ENCODE data around the gene LAMA3.

LAMA3 gene

DNA sequence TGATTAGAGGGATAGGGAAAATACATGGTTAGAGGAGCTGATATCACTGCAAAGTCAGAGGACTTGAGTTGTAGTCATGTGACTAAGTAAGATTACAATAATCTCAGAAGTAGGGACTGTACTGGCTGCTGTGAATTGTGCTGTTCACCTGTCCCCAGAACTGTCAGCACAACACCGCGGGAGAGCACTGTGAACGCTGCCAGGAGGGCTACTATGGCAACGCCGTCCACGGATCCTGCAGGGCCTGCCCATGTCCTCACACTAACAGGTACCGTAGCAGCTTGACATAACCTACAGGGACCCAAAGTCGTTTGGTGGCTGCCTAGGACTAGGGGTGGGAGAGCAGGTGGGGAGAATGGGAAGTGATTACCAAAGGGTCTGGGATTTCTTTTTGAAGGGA lies 192.5 kb downstream of the LAMA3 start:
- in situ Hi-C loops (cut with HindIII; ENCODE audit: low pct_unique_long_range_greater_than_20kb, low sequenced_read_pairs): no loop called here
- no peak for TF ChIP-seq JUND (IDR thresholded peaks at IDR 0.05; ENCODE audit: low read depth)
- no peak for DNase-seq (ENCODE audit: low read depth in 1 of 2, low spot score in 1 of 2)

DNA sequence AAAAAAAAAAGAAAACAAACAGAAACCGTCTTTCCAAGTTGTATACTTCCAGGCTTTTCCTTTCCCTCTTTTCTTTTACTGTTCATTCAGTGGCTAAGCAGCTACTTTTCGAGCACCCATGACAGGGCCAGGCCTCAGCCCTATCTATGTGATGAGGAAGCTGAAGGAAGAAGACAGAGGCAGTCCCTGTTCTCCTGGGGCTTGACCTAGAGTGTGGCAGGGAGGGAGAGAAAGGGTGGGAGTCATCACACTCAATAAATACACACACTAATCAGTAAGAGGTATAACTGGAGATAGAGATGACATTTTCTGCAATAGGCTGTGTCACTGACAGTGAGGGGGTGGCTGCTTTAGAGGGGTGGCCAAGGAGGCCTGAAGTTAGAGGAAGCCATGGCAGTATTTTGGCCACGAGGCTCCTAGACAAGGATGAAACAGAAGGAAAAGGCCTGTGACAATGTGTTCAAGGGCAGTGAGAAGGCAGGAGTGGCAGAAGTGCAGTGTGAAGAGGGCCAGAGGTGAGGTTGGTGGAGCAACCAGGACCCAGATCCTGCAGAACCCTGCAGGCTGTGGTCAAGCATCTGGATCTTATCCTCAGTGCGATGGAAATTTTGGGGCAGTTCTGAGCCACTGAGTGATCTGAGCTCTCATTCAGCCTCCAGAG lies 193.5 kb downstream of the LAMA3 start:
- no peak for DNase-seq (ENCODE audit: low read depth in 1 of 2, low spot score in 1 of 2)
- no peak for TF ChIP-seq JUND (IDR thresholded peaks at IDR 0.05; ENCODE audit: low read depth)

GRCh38 chr18:23883277-23883790 lies 194.1 kb downstream of the LAMA3 start:
- TF ChIP-seq JUND (IDR thresholded peaks at IDR 0.05; ENCODE audit: low read depth): no peak
- peak in 1 of 2 experiments; percentile 15 for DNase-seq (ENCODE audit: low read depth in 1 of 2, low spot score in 1 of 2)
- in situ Hi-C loops (cut with HindIII; ENCODE audit: low pct_unique_long_range_greater_than_20kb, low sequenced_read_pairs): no loop called here

More for the DNA sequence above, 193.5 kb downstream of the LAMA3 start:
- in situ Hi-C loops (cut with HindIII; ENCODE audit: low pct_unique_long_range_greater_than_20kb, low sequenced_read_pairs): no loop called here

- in situ Hi-C loops (cut with HindIII; ENCODE audit: low pct_unique_long_range_greater_than_20kb, low sequenced_read_pairs): no loop called here
- DNase-seq (ENCODE audit: low read depth in 1 of 2, low spot score in 1 of 2): no peak
- no peak for TF ChIP-seq JUND (IDR thresholded peaks at IDR 0.05; ENCODE audit: low read depth)
Measured at GRCh38 chr18:23884681-23885375, 195.6 kb downstream of the LAMA3 start.

GRCh38 chr18:23885750-23886149 lies 196.5 kb downstream of the LAMA3 start:
- no peak for TF ChIP-seq JUND (IDR thresholded peaks at IDR 0.05; ENCODE audit: low read depth)

GRCh38 chr18:23887035-23887434 lies 197.8 kb downstream of the LAMA3 start:
- no peak for TF ChIP-seq JUND (IDR thresholded peaks at IDR 0.05; ENCODE audit: low read depth)
- no peak for DNase-seq (ENCODE audit: low read depth in 1 of 2, low spot score in 1 of 2)
- in situ Hi-C loops (cut with HindIII; ENCODE audit: low pct_unique_long_range_greater_than_20kb, low sequenced_read_pairs): no loop called here

More at GRCh38 chr18:23885750-23886149, 196.5 kb downstream of the LAMA3 start:
- no peak for DNase-seq (ENCODE audit: low read depth in 1 of 2, low spot score in 1 of 2)
- in situ Hi-C loops (cut with HindIII; ENCODE audit: low pct_unique_long_range_greater_than_20kb, low sequenced_read_pairs): no loop called here

GRCh38 chr18:23887493-23887892 lies 198.2 kb downstream of the LAMA3 start:
- no peak for TF ChIP-seq JUND (IDR thresholded peaks at IDR 0.05; ENCODE audit: low read depth)
- in situ Hi-C loops (cut with HindIII; ENCODE audit: low pct_unique_long_range_greater_than_20kb, low sequenced_read_pairs): no loop called here
- no peak for DNase-seq (ENCODE audit: low read depth in 1 of 2, low spot score in 1 of 2)

- in situ Hi-C loops (cut with HindIII; ENCODE audit: low pct_unique_long_range_greater_than_20kb, low sequenced_read_pairs): no loop called here
- no peak for TF ChIP-seq JUND (IDR thresholded peaks at IDR 0.05; ENCODE audit: low read depth)
- DNase-seq (ENCODE audit: low read depth in 1 of 2, low spot score in 1 of 2): no peak
Measured at GRCh38 chr18:23888881-23889280, 199.6 kb downstream of the LAMA3 start.

DNA sequence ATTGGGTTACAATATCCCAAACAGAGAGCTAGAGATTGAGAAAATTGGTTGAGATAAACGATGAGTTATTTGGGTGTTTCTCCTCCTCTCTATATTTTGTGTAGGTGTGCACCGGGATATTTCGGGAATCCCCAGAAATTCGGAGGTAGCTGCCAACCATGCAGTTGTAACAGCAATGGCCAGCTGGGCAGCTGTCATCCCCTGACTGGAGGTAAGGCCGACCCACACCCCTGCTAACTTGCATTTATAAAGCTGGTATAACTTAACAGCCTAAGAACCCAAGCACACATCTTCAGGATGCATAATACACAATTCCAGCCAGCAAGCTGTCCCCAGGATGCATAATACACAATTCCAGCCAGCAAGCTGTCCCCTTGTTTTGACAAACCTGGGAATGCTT lies 200.7 kb downstream of the LAMA3 start:
- no peak for DNase-seq (ENCODE audit: low read depth in 1 of 2, low spot score in 1 of 2)
- no peak for TF ChIP-seq JUND (IDR thresholded peaks at IDR 0.05; ENCODE audit: low read depth)
- in situ Hi-C loops (cut with HindIII; ENCODE audit: low pct_unique_long_range_greater_than_20kb, low sequenced_read_pairs): no loop called here

GRCh38 chr18:23890589-23890988 lies 201.3 kb downstream of the LAMA3 start:
- TF ChIP-seq JUND (IDR thresholded peaks at IDR 0.05; ENCODE audit: low read depth): no peak
- DNase-seq (ENCODE audit: low read depth in 1 of 2, low spot score in 1 of 2): no peak
- in situ Hi-C loops (cut with HindIII; ENCODE audit: low pct_unique_long_range_greater_than_20kb, low sequenced_read_pairs): no loop called here

GRCh38 chr18:23893653-23894052 lies 204.4 kb downstream of the LAMA3 start:
- DNase-seq (ENCODE audit: low read depth in 1 of 2, low spot score in 1 of 2): no peak
- in situ Hi-C loops (cut with HindIII; ENCODE audit: low pct_unique_long_range_greater_than_20kb, low sequenced_read_pairs): no loop called here
- no peak for TF ChIP-seq JUND (IDR thresholded peaks at IDR 0.05; ENCODE audit: low read depth)

- no peak for DNase-seq (ENCODE audit: low read depth in 1 of 2, low spot score in 1 of 2)
- no peak for TF ChIP-seq JUND (IDR thresholded peaks at IDR 0.05; ENCODE audit: low read depth)
- in situ Hi-C loops (cut with HindIII; ENCODE audit: low pct_unique_long_range_greater_than_20kb, low sequenced_read_pairs): no loop called here
Measured at GRCh38 chr18:23894661-23895175, 205.5 kb downstream of the LAMA3 start.

DNA sequence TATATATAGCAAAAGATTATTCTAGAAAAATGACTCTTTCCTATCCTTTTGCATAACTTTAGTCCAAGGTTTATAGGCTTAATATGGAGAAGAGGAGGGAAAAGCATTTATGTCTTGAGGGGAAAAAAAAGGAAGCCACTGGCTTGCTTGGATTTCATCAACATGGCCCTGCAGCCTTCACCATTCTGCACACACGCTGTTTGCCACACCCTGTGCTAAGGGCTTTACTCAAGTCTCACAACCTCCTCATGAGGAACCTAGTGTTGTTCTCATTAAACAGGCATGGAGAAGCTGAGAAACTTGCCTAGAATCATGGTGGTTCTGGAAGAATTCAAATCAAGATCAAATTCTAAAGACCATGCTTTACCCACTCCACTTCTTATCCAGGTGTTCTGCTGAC lies 208.0 kb downstream of the LAMA3 start:
- no peak for DNase-seq (ENCODE audit: low read depth in 1 of 2, low spot score in 1 of 2)
- in situ Hi-C loops (cut with HindIII; ENCODE audit: low pct_unique_long_range_greater_than_20kb, low sequenced_read_pairs): no loop called here
- no peak for TF ChIP-seq JUND (IDR thresholded peaks at IDR 0.05; ENCODE audit: low read depth)

Data from T47D (cell line).